HFF-Myc (cell line): ENCODE data around the gene PLXNA4.

ENCODE experiments used
- DNase-seq: peaks from one replicate; pipeline ENCODE4 v3.0.0-alpha.2; 2011; ENCODE audit warnings: low read depth; ENCODE audit errors: extremely low read depth
- H3K4me3 ChIP-seq: replicated peaks from 2 replicates; pipeline ENCODE4 v1.5.1; 2011; ENCODE audit warnings: low read depth, mild to moderate bottlenecking, control low read depth, low read length
- CTCF ChIP-seq: IDR thresholded peaks from 2 replicates; pipeline ENCODE4 v1.5.1; 2012; ENCODE audit warnings: mild to moderate bottlenecking, low read depth, low read length, control low read depth; ENCODE audit errors: missing control alignments

The PLXNA4 gene

GRCh38 chr7:132292803-132293202 lies 283.5 kb downstream of the PLXNA4 start:
- DNase-seq, result no peak
- no peak for TF ChIP-seq CTCF
- H3K4me3 ChIP-seq, result no peak overlapping the region

GRCh38 chr7:132291481-132291880 lies 284.8 kb downstream of the PLXNA4 start:
- no peak overlapping the region for H3K4me3 ChIP-seq
- TF ChIP-seq CTCF, result no peak
- DNase-seq, result no peak

GRCh38 chr7:132290021-132290420 lies 286.2 kb downstream of the PLXNA4 start:
- no peak for DNase-seq
- H3K4me3 ChIP-seq, result no peak overlapping the region
- TF ChIP-seq CTCF, result no peak

GRCh38 chr7:132286836-132287235 lies 289.4 kb downstream of the PLXNA4 start:
- no peak overlapping the region for H3K4me3 ChIP-seq
- no peak for DNase-seq
- no peak for TF ChIP-seq CTCF

- no peak for DNase-seq
- no peak overlapping the region for H3K4me3 ChIP-seq
- no peak for TF ChIP-seq CTCF
Observed at GRCh38 chr7:132280335-132280734, 295.9 kb downstream of the PLXNA4 start.

- no peak overlapping the region for H3K4me3 ChIP-seq
- TF ChIP-seq CTCF, result no peak
Observed at GRCh38 chr7:132279718-132280117, 296.6 kb downstream of the PLXNA4 start.

GRCh38 chr7:132276976-132277725 lies 299.1 kb downstream of the PLXNA4 start:
- no peak for TF ChIP-seq CTCF
- peak; percentile 31 for DNase-seq
- no peak overlapping the region for H3K4me3 ChIP-seq

More at GRCh38 chr7:132279718-132280117, 296.6 kb downstream of the PLXNA4 start:
- DNase-seq, result no peak
